HG02623 (cell line): Measurements from ENCODE around the gene MYBBP1A.
"Not testable (repeated sequence)": the region's sequence is repeated elsewhere in the genome, so short reads cannot be mapped to it uniquely, and the experiment has no call there.

Experiments
- ATAC-seq: cut with Tn5 transposase; IDR thresholded peaks from one replicate; pipeline ENCODE4 v1.9.1; 2021; ENCODE audit warnings: moderate library complexity; ENCODE audit not compliant: unreplicated experiment

Gene MYBBP1A

DNA sequence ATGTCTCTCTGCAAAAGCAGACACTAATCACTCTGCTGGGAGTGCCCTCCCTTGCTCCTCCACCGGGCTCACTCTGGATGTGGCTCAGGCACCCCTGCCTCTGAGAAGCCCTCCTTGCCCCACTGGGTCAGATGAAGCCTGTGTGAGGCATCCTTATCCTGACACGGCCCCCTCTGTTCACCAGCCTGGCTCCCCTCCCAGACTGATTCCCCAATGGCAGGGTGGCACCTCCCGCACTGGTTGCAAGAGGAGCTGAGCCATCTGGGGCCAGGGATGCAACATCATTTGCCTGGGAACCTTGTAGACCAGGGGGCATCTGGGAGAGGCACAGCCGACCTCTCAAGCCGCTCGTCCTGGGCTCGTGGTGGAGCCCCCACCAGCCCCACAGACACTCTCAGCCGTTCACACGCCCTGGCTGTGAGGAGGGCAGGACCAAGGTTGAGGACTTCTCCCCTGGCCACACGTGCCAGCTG is 35.8 kb upstream of the MYBBP1A start:
- ATAC-seq: no peak

GRCh38 chr17:4590042-4590441 is 34.9 kb upstream of the MYBBP1A start:
- not testable (repeated sequence) for ATAC-seq

DNA sequence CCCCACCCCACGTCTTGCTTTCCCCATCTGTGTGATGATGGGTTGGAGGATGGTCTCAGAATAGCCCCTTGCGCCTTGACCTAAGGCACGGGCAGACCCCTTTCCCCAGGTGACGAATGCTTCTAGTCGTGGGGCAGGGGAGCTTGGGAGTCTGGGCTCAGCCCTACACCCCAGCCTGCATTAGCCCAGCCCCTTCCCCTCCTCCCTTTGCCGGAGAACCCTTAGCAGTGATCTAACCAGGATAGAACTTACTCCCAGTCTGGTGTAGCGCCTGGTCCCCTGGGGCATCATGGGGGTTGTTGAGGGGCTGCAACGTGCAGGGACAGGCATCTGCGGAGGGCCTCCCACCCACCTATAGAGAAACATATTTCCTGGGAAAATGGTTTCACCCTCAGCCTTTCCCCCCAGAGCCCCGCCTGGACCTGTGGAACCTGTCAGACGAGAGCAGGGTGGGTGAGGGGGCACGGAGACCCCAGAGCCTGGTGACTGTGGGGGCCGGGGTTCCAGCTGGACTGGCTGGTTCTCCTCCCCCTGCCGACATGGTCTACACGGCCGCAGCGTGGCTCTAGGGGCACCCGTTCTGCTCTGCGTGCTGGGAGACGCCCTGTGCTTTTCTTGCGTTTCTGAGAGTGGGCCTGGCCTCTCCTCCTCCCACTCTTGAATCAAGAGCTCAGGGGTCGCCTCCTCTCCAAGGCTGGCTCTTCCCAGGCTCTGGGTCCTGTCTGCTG is 33.9 kb upstream of the MYBBP1A start:
- ATAC-seq: no peak

- no peak for ATAC-seq
These were observed 33.2 kb upstream of the MYBBP1A start for GRCh38 chr17:4588391-4588790.

- no peak for ATAC-seq
These were observed 32.6 kb upstream of the MYBBP1A start for GRCh38 chr17:4587803-4588202.

- no peak for ATAC-seq
These were observed 32.0 kb upstream of the MYBBP1A start for GRCh38 chr17:4587195-4587594.

- no peak for ATAC-seq
These were observed 30.9 kb upstream of the MYBBP1A start for GRCh38 chr17:4586043-4586442.

GRCh38 chr17:4585638-4585994 is 30.4 kb upstream of the MYBBP1A start:
- no peak for ATAC-seq

GRCh38 chr17:4584917-4585637 is 29.9 kb upstream of the MYBBP1A start:
- no peak for ATAC-seq

- no peak for ATAC-seq
These were observed 29.1 kb upstream of the MYBBP1A start, which contains the start of gene SMTNL2 for GRCh38 chr17:4584101-4584916. TSS of gene SMTNL2 (plus strand) at chr17:4584529. CDS start at chr17:4584606, 77 bp downstream.

DNA sequence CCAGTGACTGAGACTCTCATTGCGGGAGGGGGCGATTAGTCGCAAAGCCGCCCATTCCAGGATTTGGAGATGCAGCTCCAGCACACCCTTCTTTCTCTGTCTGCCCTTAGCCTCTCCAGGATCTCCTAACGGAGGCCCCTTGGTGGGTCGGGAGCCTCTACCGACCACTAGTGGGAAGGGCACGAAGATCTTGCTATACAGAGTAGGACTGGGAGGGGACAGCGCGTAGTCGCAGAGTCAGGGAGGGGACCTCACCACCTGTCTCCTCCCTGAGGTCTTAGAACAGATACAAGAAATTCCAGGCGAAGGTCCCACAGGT is 28.6 kb upstream of the MYBBP1A start:
- no peak for ATAC-seq

DNA sequence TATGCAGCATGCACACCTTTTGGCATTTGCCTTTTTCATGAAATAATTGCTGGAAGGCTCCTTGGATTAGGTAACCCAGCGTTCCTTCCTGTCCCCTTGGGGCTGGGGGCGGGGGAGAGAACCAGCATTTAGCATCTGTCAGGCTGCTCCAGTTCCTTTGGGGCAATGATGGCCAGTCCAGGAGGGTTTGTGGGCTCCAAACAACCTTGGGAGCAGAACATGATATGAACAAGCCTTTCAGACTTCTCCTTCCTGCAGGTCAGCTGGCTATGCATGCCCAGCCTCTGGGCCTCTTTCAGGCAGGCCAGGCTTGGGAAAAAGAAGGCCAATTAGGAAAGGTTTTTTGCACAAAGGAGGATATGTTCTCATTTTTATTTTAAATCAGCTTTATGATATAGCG is 28.0 kb upstream of the MYBBP1A start:
- no peak for ATAC-seq

DNA sequence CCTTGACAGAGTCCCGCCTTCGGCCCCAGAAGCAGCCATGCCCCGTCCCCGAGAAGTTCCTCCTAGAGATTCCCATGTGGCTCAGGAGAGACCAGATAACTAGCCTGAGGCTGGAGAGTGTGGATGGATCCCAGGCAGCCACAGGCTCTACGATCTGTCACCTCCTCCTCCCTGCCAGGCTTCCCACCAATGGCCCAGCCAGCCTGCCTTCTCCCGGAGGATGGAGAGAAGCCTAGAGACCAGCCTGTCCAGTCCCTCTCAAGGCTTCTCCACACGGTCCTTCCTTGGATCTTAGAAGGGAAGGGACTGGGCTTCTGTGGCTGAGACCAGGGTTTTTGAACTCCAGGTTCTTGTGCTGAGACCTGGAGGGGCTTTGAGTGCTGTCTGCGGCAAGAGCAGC is 27.5 kb upstream of the MYBBP1A start:
- ATAC-seq: no peak

DNA sequence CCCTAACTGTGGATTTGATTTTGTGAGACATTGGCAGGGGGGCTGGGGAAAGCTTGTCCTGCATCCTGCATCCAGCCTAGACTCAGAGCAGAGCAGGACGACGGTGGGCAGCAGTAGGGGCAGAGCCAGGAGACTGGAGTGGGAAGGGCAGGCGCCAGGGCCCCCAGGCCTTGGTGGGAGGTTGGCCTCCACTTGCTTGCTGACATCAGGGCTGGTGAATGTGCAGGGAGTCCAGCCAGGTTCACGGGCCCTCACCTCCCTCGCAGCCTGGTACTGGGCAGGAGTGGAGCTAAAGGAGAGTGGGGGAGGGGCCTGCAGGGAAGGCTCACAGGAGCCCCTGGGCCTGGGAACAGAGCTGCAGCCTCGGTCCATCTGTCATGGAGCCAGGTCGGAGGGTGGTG is 26.9 kb upstream of the MYBBP1A start:
- ATAC-seq: no peak

DNA sequence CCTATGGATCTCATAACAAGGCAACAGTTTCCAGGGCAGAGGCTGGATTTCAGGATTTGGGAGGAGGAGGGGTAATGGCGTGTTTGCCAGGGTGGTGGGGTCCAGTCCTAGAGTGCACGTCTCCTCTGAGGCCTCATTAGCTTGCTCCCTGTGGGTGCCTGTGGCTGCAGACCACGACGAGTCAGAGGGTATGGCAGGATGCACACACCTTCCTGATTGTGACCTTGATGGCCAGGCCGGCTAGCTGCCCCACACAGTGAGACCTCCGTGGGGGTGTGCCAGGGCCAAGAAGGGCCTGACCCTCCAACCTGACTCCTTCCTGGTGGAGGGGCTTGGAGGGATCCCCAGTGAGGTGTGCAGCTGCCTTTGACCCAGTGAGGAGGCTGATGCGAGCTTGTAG is 25.1 kb upstream of the MYBBP1A start:
- no peak for ATAC-seq

DNA sequence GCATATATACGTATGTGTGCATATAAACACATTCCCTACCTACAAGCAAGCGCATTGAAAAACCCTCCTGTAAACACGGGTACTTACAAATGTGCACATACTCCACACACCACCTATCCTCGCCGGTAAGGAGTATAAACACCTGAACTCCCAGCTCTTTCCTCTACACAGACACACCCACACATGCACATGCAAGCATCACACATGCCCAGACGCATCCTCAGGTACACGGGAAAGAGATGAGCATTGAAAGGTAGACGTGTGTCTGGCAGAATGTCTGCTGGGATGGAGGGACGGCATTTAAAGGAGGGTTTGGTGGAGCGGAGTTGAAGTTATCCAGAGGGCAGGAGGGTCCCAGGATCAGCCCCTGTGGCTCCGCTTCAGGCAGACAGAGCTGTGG is 24.5 kb upstream of the MYBBP1A start:
- ATAC-seq: no peak

DNA sequence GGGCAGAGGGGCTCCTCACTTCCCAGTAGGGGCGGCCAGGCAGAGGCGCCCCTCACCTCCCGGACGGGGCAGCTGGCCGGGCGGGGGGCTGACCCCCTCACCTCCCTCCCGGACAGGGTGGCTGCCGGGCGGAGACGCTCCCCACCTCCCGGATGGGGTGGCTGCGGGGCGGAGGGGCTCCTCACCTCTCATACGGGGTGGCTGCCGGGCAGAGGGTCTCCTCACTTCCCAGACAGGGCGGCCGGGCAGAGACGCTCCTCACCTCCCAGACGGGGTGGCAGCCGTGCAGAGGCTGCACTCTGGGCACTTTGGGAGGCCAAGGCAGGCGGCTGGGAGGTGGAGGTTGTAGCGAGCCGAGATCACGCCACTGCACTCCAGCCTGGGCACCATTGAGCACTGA is 23.2 kb upstream of the MYBBP1A start:
- not testable (repeated sequence) for ATAC-seq

- no peak for ATAC-seq
These were observed 22.3 kb upstream of the MYBBP1A start for GRCh38 chr17:4577386-4577993.

DNA sequence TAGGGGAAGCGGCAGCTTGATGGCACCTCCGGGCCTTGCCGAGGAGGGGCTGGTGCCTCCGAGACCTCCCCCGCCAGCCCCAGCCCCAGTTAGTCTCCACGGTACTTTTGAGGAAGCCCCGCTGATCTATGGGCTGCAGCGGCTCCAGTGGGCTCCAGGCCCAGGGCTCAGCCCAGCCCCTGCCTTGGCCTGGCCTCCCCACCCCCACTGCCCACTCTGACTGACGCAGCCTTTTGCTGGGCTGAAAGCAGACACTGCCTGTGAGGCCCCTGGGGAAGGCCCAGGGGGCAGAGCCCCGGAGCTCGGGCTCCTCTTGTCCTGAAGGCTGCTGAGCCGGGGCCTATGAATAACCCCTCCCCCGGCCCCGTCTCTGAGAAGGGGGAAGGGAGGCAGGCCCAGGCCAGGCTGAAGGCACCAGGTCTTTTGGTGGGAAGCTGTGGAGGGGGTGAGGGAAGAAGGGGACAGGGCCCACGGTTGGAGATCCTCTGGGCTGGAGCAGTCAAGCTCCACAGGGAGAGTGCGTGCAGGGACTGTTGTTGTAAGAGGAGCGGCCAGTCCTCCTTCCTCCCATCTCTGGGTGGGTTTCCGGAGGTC is 21.6 kb upstream of the MYBBP1A start:
- no peak for ATAC-seq

GRCh38 chr17:4576161-4576558 is 21.0 kb upstream of the MYBBP1A start:
- no peak for ATAC-seq

DNA sequence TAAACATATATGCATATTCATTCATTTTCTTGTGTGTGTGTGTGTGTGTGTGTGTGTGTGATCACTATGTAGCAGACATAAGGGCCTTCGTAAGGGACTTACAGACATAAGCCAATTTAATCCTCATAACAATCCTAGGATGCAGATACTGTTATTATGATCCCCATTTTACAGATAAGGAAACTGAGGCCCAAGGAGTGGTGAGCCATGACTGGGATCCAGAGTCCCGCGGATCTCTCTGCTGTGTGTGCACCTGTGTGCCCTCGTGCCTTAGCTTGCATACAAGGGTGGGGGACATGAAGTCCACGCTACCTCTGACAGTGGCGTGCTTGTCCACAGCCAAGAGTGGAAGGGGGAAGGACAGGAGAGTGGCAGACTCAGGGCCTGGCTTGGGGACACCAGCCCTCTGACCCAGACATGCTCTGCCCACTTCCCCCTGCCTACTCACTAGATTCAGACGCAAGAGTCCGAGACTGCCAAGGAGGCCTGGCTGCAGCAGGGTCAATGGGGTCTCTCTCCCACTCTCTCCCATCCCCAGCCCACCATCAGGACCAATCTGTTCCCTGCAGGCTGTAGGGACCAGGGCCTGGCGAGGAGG is 19.4 kb upstream of the MYBBP1A start:
- ATAC-seq: no peak
